Stimulated activated CD8-positive, alpha-beta memory T cell treated with anti-CD3 and anti-CD28 coated beads, Interleukin-4, amount 100 ng/mL, for 24 hours (primary cell): ENCODE data around the gene TCF20.
A peak's percentile ranks its signal among the peaks of the same experiment; 100 is the strongest.

Experiments used
- DNase-seq: peaks from one replicate; pipeline ENCODE4 v3.0.0-alpha.2; 2020; ENCODE audit warnings: low read depth

TCF20 gene

GRCh38 chr22:42282252-42282942 lies 11.9 kb upstream of the TCF20 start:
- no peak for DNase-seq

GRCh38 chr22:42281706-42282251 lies 11.3 kb upstream of the TCF20 start:
- DNase-seq: no peak

GRCh38 chr22:42281284-42281683 lies 10.8 kb upstream of the TCF20 start:
- no peak for DNase-seq

GRCh38 chr22:42280836-42281235 lies 10.4 kb upstream of the TCF20 start:
- DNase-seq: no peak

GRCh38 chr22:42280140-42280539 lies 9.7 kb upstream of the TCF20 start:
- no peak for DNase-seq

GRCh38 chr22:42279425-42280020 lies 9.1 kb upstream of the TCF20 start:
- DNase-seq: no peak

GRCh38 chr22:42277988-42278776 lies 7.7 kb upstream of the TCF20 start:
- DNase-seq: no peak

GRCh38 chr22:42277232-42277753 lies 6.8 kb upstream of the TCF20 start:
- no peak for DNase-seq

GRCh38 chr22:42275970-42276369 lies 5.5 kb upstream of the TCF20 start:
- DNase-seq: no peak

GRCh38 chr22:42275176-42275575 lies 4.7 kb upstream of the TCF20 start:
- DNase-seq: no peak

GRCh38 chr22:42273855-42274451 lies 3.5 kb upstream of the TCF20 start:
- DNase-seq: no peak

- DNase-seq: no peak
These were observed 2.1 kb upstream of the TCF20 start for GRCh38 chr22:42272431-42272999.

GRCh38 chr22:42271906-42272305 lies 1.5 kb upstream of the TCF20 start:
- no peak for DNase-seq

- no peak for DNase-seq
These were observed 849 bp upstream of the TCF20 start for GRCh38 chr22:42271191-42271813.

- no peak for DNase-seq
These were observed 310 bp downstream of the TCF20 start for GRCh38 chr22:42270176-42270509.

- peak; percentile 52 for DNase-seq
These were observed 849 bp downstream of the TCF20 start for GRCh38 chr22:42269432-42270175.

GRCh38 chr22:42268852-42269410 lies 1.5 kb downstream of the TCF20 start:
- no peak for DNase-seq

- no peak for DNase-seq
These were observed 5.1 kb downstream of the TCF20 start for GRCh38 chr22:42265321-42265720.

GRCh38 chr22:42263944-42264343 lies 6.5 kb downstream of the TCF20 start:
- no peak for DNase-seq

- DNase-seq: no peak
These were observed 7.5 kb downstream of the TCF20 start for GRCh38 chr22:42262964-42263363.

- DNase-seq: no peak
These were observed 9.2 kb downstream of the TCF20 start for GRCh38 chr22:42261296-42261695.
